Measurements from ENCODE around the gene SLCO4A1. TPM values are rescaled to one million over a fixed set of nuclear protein-coding genes. Genes with fewer than 3 reads are reported as not detected.
"Not testable (repeated sequence)": the region's sequence is repeated elsewhere in the genome, so short reads cannot be mapped to it uniquely, and the experiment has no call there.

The SLCO4A1 gene
- total RNA-seq, 1 donor from 2014 or later, result 31.1 TPM

DNA sequence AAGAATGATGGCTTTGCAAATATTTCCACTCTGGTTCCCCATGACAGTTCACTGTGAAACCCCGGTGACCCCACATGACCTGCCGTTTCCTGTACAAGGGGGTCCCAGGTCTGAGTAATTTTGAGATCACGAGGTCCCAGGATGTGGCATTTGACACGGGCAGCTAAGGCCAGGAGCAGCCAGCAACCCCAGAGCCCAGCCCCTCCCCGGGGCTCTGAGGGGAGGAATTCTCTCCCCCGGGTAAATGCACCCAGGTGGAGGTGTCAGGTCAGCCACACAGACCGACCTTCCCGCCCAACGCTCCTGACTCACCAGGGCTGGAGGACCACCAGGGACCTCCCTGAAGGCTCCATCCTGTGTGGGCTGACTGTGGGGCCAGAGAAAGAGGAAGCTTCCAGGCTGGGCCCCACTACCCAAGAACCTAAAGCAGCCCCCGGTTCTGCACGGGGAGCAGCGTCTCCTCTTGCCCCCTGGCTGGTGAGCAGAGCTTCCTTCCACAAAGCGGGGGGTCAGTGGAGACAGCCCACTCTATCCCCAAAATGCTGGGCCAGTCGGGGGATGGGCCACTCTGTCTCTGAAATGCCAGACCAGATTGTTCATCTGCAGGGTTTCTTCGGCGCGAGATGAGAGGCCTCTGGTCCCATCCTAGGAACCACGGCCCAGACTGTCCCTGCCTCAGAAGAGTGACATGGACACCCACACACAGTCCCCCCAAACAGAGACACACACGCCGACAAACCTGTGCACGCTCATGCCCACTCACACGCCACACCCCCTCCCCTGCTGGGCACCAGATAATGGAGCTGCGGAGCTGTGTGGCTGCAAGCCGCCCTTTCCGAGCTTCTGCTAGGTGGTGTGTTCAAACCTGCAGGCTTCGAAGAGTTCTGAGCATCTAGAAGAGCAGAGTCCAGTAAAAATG is 23.4 kb upstream of the SLCO4A1 start:
- intact Hi-C loops (cut with DNase I), result no loop called here
- DNase-seq (ENCODE audit: low spot score) (no peak), ATAC-seq (no peak)

DNA sequence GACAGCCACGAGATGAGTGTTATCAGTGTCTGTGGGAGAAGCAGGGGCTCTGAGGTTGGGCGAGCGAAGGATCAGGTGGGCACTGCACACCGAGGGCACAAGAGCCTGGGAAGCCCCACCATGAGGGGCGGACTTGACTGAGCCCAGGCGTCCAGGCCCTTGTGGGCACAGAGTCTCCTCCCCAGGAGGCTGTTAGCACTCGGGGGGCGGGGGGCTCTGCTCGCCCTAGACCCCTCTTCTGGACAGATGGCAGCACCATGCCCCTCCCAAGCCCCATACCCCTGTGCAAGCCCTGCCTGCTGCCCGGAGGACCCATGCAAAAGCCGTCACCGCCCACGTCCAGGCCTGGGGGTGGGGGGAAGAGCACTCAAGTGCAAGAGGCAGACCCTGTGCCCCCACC is 21.7 kb upstream of the SLCO4A1 start:
- intact Hi-C loops (cut with DNase I), result no loop called here
- no peak for ATAC-seq
- no peak for DNase-seq (ENCODE audit: low spot score)

DNA sequence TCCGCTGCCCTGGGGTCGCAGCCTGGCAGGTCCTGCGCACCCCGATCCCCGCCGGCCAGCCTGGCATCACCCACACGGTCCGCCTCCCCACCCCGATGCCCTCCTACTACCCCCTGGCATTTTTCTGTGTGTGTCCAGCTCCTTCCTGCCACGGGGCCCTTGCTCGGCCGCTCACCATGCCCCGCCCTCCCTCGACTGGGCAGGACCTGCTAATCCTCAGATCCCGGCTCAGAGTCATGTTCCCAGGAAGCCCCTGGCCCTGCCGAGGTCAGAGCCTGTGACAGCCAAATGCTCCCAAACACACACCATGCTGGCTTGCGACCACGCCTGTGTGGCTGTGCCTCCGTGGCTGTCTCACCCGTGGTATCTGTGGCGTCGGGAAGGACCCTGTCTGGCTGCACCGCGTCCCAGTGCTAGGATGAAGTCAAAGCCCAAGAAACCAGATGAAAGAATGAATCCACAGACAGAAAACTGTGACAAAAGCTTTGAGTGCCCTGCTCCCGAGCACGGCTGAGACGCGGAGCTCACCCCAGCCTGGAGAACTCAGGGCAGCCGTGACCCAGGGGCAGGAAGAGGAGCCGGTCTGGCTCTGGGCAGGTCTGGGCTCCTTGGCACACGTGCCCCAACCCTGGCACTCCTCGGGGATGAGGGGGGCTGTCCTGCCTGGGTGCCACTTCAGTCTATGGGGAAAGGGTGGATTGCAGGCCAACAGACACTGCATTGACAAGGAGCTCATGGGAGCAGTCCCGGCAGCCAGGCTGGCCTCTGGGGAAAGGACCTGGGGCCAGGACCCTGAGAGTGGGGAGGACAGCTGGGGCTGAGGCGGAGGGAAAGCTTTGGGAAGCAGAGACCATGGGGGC is 20.8 kb upstream of the SLCO4A1 start:
- intact Hi-C loops (cut with DNase I), result no loop called here
- DNase-seq (ENCODE audit: low spot score) (no peak), ATAC-seq (no peak)

DNA sequence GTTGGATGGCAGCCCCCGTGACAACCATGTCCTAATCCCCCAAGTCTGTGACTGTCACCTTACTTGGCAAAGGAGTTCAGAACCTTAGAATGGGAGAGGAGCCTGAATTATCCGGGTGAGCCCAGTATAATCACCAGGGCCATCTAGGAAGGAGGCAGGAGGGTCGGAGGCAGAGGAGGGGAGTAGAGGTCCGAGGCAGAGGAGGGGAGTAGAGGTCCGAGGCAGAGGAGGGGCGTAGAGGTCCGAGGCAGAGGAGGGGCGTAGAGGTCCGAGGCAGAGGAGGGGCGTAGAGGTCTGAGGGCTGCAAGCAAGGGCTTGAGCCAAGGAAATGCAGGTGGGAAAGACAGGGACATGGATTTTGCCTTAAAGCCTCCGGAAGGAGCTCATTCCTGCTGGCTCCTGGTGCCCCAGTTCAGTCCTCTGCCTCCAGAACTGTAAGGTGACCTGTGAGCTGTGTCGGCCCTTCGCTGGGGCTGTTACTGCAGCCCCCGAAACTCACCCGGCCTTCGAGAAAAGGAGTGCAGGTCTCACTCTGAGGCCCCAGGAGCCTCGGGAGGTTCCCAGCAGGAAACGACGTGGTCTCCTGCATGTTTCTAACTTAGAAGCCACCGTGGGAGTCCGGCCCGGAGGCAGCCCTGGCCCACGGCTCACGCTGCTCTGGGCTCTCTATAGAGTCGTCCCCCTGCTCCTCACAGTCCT is 20.0 kb upstream of the SLCO4A1 start:
- intact Hi-C loops (cut with DNase I), result no loop called here
- no peak for ATAC-seq
- DNase-seq (ENCODE audit: low spot score), result no peak

DNA sequence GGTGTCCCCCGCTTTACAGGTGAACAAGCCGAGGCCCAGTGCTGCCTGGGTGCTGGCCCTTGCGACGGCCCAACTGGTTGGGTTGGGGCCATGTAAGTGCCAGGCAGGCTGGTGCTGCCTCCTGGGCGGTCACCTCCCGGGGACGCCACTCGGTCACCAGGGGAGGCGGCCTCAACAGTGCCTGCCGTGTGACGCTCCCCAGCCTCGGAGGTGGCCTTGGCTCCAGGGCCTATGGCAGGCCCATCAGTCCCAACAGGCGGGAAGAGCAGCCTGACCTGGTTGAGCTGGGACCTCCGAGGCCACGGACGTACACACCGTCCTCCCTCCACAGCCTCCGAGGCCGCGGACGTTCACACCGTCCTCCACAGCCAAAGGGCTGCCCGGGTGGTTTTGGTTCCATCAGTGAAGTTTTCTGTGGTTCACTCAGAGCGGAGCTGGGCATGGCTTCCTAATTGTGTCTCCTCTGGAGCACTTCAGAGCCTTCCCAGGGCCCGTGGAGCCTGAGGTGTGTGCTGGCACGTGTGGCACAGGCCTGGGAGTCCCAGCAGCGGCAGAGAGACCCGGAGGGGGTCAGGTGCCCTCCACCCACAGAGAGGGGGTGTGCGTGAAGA is 19.3 kb upstream of the SLCO4A1 start:
- ATAC-seq, result peak; percentile 5
- DNase-seq (ENCODE audit: low spot score), result no peak
- intact Hi-C loops (cut with DNase I), result no loop called here

DNA sequence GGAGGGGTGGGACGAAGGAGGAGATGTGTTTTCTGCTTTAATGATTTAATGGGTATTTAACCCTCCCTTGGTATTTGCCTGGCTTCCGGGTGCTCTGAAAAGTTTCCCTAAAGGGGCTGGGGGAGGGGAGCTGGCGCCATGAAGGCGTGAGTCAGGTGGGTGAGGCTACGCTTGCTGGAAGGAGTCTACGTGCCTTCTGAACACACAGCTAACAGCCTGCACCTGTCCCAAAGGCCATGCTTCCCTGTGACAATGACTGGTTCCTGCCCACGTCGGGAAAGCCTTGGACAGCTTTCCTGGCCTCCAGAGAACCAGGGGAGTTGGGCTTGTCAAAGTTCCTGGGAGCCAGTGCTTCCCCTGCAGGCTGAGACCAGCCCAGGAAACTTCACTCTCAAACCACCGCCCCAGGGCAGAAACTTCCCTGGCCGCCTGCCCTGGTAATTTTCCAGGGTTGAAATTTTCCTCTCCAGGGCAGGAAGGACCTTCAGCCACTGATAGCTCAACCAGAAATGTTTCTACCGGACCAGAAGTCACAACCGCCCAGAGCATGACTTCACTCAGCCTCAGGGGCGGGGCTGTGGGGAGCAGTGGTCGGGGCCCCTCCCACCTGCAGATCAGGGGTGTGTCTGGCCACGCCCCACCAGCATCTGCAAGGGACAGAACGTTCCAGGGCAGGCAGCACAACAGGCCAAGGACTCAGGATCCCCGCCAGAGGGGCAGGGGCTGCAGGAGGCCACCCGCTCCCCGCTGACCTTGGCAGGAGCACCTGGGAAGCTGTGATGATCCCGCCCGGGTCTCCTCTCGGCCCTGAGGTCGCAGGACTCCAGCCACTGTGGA is 18.6 kb upstream of the SLCO4A1 start:
- ATAC-seq (peak; percentile 96), DNase-seq (ENCODE audit: low spot score) (peak; percentile 90)
- intact Hi-C loops (cut with DNase I), result no loop called here

DNA sequence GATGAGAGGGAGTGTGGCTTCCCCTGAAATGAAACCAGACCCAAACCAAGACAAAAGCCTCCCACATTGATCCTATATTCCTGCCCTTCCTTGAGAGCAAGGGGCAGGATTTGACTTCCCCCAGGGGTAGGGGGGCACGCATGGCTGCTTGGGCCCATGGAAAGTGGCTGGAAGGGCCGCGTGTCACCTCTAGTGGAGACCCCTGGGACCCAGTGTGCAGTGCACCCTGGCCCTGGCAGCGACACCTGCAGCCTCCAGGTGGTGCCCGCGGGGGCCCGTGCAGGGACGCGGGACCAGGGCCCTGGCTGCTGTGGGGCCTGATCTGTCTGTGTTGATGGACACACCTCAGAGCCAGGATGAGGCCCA is 18.0 kb upstream of the SLCO4A1 start:
- ATAC-seq (peak; percentile 14), DNase-seq (ENCODE audit: low spot score) (no peak)
- intact Hi-C loops (cut with DNase I), result no loop called here

DNA sequence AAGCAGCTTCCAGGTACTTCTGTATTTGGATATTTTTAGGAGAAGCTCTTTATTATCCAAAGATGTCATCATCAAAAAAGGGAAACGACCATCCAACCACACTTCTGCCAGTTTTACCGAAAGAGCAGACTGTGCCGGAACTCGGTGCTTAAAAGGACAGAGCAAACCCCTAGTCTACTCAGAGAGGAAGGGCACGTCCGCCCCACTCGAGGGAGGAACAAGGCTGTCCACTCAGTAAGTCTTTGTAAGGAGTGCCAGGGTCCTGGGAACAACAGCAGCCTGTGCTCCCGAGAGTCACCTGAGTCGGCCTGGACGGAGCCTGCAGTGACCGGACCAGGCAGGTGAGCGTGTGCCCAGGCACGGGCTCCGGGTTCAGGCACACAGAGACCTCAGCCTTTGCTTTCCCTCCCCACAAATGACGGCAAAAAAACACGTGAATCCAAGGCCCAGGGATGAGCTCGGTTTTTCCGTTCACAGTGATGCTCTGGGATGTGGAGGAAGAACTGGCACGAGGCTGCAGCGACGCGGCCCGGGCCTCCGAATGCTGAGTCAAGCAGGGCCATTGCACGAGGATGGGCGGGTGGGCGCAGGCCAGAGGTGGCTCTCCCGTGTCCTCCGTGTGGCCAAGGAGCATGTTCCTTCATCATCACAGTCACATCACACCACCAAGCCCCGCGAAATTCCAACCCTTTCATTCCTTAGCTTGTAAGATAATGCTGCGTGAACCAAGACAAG is 17.4 kb upstream of the SLCO4A1 start:
- intact Hi-C loops (cut with DNase I), result no loop called here
- DNase-seq (ENCODE audit: low spot score), result no peak
- peak; percentile 44 for ATAC-seq

DNA sequence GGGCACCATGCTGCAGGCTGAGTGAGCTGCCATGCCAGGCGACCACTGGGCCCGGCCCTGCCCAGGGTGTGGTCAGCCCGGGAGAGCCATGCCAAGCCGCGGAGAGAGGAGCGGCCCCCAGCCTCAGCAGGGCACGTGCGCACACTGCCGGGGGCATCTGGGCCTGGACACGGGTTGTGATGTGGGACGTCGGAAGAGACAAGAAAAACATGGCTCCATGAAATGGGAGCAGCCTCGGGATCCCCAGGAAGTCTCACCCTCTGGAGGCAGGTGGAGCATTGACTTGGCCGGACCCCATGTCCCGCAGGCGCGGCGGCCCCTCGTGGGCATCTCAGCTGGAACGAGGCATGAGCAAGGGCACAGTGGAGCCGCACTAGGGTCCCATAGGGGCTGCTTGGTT is 16.8 kb upstream of the SLCO4A1 start:
- intact Hi-C loops (cut with DNase I), result no loop called here
- ATAC-seq (no peak), DNase-seq (ENCODE audit: low spot score) (no peak)

DNA sequence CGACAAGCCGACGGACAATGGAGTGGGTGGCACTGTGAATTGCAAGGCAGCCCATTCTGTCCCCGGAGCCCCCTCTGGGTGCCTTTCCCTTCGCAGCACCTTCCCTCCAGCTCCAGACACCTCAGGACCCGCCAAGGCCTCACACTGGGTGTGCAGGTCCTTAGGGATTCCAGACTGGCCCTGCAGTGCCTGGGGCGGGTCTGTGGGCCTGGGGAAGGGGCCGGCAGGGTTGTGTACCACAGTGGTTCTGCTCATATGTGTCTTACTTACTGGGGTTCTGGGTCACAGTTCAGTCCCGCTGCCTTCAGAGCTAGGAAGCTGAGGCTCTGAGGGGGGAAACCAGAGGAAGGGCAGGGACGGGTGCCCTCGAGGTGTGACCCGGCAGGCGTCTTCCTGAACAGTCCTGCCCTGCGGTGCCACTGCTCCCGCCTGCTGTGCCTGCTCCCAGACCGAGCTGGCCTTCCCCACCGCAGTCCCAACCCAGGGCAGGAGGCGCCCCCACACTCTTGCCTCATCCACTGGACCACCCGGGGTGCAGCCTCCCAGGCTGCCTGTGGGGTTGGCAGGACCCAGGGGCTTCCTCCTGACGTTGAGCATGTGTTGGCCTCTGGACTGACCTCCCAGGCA is 16.3 kb upstream of the SLCO4A1 start:
- ATAC-seq (no peak), DNase-seq (ENCODE audit: low spot score) (no peak)
- intact Hi-C loops (cut with DNase I), result no loop called here

DNA sequence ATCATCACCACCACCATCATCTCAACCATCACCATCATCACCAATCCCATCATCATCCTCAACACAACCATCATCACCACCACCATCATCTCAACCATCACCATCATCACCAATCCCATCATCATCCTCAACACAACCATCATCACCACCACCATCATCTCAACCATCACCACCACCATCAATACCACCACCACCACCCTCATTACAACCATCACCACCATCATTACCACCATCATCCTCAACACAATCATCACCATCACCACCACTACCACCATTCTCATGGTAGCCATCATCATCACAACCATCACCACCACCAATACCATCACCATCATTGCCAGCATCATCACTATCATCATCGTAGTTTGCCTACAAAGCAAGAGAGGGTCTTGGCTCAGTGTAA is 14.9 kb upstream of the SLCO4A1 start:
- intact Hi-C loops (cut with DNase I); ATAC-seq; DNase-seq (ENCODE audit: low spot score): not testable (repeated sequence)

DNA sequence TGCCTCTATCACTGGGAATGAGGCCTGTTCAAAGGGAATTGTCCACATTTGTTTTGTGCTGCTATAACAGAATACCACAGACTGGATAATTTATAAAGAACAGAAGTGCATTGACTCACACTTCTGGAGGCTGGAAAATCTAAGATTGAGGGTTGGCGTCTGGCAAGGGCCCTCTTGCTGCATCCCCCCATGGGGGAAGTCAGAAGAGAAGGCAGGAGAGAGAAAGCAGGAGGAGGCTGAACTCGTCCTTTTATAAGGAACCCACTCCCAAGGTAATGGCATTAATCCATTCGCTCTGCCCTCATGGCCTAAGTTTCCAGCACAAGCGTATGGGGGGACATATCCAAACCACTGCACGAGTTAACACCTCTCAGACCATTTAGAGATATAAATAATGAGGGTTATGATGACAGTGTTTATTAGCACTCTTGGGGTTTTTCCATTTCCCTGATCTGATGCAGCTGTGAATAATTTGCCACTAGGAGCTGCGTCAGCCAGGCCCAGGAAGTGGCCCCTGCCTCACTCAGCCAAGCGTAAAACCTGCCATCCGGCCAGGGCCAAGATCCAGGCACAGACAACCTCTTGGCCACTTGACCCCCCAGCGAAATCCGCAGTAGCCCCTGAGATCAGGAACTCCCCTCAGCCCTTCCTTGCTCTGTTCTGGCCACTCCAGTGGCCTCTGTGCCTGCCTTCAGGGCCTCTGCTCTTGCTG is 14.2 kb upstream of the SLCO4A1 start:
- ATAC-seq (no peak), DNase-seq (ENCODE audit: low spot score) (no peak)
- intact Hi-C loops (cut with DNase I), result no loop called here

DNA sequence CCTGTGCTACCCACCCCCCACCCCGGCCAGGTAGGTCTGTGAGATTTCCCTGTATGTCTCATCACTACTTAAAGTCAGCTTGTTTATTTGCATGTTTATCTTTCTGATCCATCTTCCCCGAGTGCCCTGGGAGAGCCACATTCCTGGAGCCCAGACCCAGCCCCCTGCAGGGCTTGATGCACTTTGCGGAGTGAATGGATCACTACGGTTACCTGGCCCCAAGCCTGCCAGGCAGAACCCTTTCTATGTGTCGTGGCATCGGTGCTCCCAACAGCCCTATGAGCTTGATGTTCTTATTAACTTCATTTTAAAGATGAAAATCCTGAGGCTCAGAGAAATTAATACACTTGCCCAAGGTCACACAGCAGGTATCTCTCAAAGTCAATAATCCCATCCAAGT is 13.6 kb upstream of the SLCO4A1 start:
- no peak for ATAC-seq
- no peak for DNase-seq (ENCODE audit: low spot score)
- intact Hi-C loops (cut with DNase I), result no loop called here

DNA sequence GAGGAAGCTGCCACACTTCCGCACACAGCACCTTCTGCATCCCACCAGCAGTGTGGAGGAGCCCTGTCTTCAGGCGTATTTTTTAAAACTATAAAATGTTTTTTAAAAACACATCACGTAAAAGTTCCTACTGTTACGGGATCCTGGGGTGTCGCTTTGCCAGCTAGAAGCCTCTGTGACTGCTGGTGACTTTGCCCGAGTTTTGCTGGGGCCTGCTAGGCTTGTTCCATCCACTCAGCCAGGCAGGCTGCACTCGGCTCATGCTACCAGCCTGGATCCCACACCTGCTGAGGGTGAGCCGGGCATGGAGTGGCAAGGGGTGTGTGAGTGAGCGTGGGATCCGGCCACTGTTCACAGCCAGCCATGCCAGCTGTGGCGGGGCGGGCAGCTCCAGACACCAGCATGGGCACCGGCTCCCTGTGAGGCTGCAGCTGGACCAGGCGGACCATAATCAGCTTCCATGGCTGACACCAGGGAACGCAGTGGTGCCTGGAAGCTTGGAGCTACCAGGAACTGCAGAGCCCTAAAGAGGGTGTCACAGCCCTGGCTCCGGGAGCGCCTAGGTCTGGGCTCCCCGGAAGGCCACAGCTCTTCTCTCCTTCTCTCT is 12.3 kb upstream of the SLCO4A1 start:
- intact Hi-C loops (cut with DNase I), result no loop called here
- DNase-seq (ENCODE audit: low spot score) (no peak), ATAC-seq (no peak)

DNA sequence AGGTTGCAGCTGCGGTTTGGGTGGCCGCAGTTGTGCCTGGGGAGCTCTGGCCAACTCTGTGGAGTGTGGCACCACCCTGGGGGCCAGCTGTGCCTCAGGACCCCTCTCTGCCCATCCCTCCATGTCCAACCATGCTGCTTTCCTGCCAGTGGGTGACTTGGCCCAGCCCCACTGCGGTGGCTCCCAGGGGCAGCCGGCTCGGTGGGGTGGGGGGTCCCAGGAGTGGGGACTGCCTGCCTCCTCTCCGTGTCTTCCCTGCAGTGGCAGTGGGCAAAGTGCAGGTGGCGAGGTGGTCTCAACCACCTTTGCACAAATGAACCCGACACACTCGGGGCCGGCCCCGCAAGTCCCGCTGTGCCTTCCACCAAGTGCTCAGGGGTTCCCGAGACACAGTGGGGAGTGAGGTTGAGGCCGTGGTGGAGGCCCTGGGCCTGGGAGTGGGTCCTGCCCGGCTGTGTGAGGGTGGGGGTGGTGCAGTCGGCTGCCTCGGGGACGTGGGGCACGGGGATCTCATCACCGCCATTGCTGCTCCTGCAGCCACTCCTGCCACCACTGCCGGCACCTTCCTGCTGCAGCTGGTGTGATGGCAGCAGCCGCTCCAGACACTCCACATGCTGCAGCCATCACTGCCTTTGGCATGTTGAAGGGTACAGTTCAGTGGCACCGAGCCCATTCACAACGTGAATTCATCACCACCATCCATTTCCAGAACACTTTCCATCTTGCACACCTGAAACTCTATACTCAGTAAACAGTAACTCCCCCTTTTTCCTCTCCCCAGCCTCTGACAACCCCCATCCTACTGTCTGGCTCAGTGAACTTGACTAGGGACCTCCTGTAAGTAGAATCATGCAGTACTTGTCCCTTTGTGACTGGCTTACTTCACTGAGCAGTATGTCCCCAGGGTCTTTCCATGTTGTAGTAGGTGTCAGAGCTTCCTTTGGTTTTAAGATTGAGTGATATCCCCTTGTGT is 10.7 kb upstream of the SLCO4A1 start:
- intact Hi-C loops (cut with DNase I), result no loop called here
- DNase-seq (ENCODE audit: low spot score) (peak; percentile 54), ATAC-seq (no peak)
